HL-60 (cell line): Measurements from ENCODE around the gene TYW1.

ENCODE experiments used
- DNase-seq, 2 experiments: peaks; one replicate each; pipeline ENCODE4 v3.0.0-alpha.2; 2010 to 2020; ENCODE audit warnings: low read depth in 1 of 2, low spot score in 1 of 2
- H3K27ac ChIP-seq: fragments of 250-450 bp; sonication (Bioruptor Pico); replicated peaks from 2 replicates; pipeline ENCODE4 v1.5.1; 2020; ENCODE audit warnings: mild to moderate bottlenecking, moderate library complexity
- H3K27me3 ChIP-seq: fragments of 250-450 bp; sonication (Bioruptor Pico); 2 replicates; pipeline ENCODE4 v1.5.1; 2021; ENCODE audit warnings: mild to moderate bottlenecking, moderate library complexity; ENCODE audit not compliant: insufficient read depth, poor library complexity, severe bottlenecking
- H3K4me3 ChIP-seq: replicated peaks from 2 replicates; pipeline ENCODE4 v1.5.1; 2011; ENCODE audit warnings: mild to moderate bottlenecking, control low read depth, low read length; ENCODE audit not compliant: insufficient read depth
- CTCF ChIP-seq: IDR thresholded peaks from one replicate; pipeline ENCODE4 v1.5.1; 2011; ENCODE audit warnings: low read length, control low read depth, inconsistent platforms; ENCODE audit not compliant: insufficient read depth
- GABPA ChIP-seq: IDR thresholded peaks from 2 replicates; pipeline ENCODE4 v1.6.1; 2012; ENCODE audit warnings: low read depth
- POLR2AphosphoS5 ChIP-seq: IDR thresholded peaks from 2 replicates; pipeline ENCODE4 v1.6.1; 2012; ENCODE audit warnings: low read depth
- REST ChIP-seq: IDR thresholded peaks from 2 replicates; pipeline ENCODE4 v1.6.1; 2012; ENCODE audit warnings: low read depth; ENCODE audit not compliant: insufficient replicate concordance
- SPI1 ChIP-seq: IDR thresholded peaks from 2 replicates; pipeline ENCODE4 v1.6.1; 2012; ENCODE audit warnings: low read depth, mild to moderate bottlenecking, borderline replicate concordance

TYW1 gene

GRCh38 chr7:66958538-66959350 is 37.9 kb upstream of the TYW1 start:
- DNase-seq: no peak
- Histone ChIP-seq H3K4me3 (no peak overlapping the region), H3K27ac (no peak overlapping the region), H3K27me3 (no peaks in the 10 kb centered on the region)
- TF ChIP-seq SPI1: no peak
- no peak for TF ChIP-seq REST
- no peak for TF ChIP-seq CTCF
- no peak for TF ChIP-seq POLR2AphosphoS5
- TF ChIP-seq GABPA: no peak

GRCh38 chr7:66960192-66960591 is 36.4 kb upstream of the TYW1 start:
- TF ChIP-seq SPI1 (no peak), REST (no peak), CTCF (no peak), POLR2AphosphoS5 (no peak), GABPA (no peak)

GRCh38 chr7:66961096-66961495 is 35.5 kb upstream of the TYW1 start:
- Histone ChIP-seq H3K4me3 (no peak overlapping the region), H3K27me3 (no peaks in the 10 kb centered on the region), H3K27ac (no peak overlapping the region)
- TF ChIP-seq POLR2AphosphoS5 (no peak), GABPA (no peak), REST (no peak), SPI1 (no peak), CTCF (no peak)
- DNase-seq: no peak

More at GRCh38 chr7:66960192-66960591, 36.4 kb upstream of the TYW1 start:
- Histone ChIP-seq H3K27ac (no peak overlapping the region), H3K27me3 (no peaks in the 10 kb centered on the region), H3K4me3 (no peak overlapping the region)
- no peak for DNase-seq
